ENCODE data around the gene HSD17B8.

- TF ChIP-seq CTCF (IDR thresholded peaks at IDR 0.05; ENCODE audit: borderline replicate concordance, extremely low read depth, low read length, poor library complexity, severe bottlenecking) (no peak), EZH2 (IDR thresholded peaks at IDR 0.05; ENCODE audit: borderline replicate concordance, low read depth, low read length, severe bottlenecking) (no peak)
Measured at GRCh38 chr6:33250731-33251130, 46.3 kb downstream of the HSD17B8 start.

All from DND-41 (cell line).